ENCODE measurements around the gene OXSR1.

DNA sequence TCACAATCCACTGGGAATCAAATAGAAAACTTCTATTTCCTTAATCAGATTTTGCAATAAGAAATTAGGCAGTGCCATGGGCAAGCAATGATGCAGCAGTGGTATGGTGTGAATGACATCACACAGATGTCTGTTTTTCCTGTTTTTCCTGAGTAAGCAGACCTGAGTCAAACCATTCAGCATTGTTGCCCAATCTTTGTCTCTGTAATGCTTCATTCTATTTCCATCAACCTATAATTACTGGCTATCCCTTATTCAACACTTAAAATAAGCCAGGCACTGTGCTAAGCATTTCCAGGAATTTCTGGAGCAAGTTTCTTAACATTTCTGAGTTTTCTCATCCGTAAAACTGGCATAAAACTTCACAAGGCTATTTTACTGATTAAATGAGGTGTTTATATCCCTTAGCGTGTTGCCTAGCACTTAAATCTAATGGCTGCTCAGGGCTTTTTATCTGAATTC, 11.3 kb upstream of the OXSR1 start:
- TF ChIP-seq, protein P1, sequence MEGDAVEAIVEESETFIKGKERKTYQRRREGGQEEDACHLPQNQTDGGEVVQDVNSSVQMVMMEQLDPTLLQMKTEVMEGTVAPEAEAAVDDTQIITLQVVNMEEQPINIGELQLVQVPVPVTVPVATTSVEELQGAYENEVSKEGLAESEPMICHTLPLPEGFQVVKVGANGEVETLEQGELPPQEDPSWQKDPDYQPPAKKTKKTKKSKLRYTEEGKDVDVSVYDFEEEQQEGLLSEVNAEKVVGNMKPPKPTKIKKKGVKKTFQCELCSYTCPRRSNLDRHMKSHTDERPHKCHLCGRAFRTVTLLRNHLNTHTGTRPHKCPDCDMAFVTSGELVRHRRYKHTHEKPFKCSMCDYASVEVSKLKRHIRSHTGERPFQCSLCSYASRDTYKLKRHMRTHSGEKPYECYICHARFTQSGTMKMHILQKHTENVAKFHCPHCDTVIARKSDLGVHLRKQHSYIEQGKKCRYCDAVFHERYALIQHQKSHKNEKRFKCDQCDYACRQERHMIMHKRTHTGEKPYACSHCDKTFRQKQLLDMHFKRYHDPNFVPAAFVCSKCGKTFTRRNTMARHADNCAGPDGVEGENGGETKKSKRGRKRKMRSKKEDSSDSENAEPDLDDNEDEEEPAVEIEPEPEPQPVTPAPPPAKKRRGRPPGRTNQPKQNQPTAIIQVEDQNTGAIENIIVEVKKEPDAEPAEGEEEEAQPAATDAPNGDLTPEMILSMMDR (IDR thresholded peaks at IDR 0.05) = no peak
- no peak for TF ChIP-seq POLR2AphosphoS5 (IDR thresholded peaks at IDR 0.05)
